Measurements from ENCODE around the gene ZAP70.

Gene ZAP70

GRCh38 chr2:97761192-97761591 lies 47.8 kb downstream of the ZAP70 start:
- Mint-ChIP-seq H3K27me3 (no peaks in the 10 kb centered on the region), H3K4me1 (peaks cover 33% of the 10 kb centered on the region), H3K27ac (peak overlapping the region; percentile 74 to 90), H3K4me3 (peak overlapping the region; percentile 68 to 69), H3K9me3 (no peaks in the 10 kb centered on the region)
- peak in 1 of 2 donors; percentile 64 for DNase-seq
- ATAC-seq = peak; percentile 87

GRCh38 chr2:97763176-97763845 lies 49.9 kb downstream of the ZAP70 start:
- peaks cover 33% of the 10 kb centered on the region for H3K4me1 Mint-ChIP-seq

GRCh38 chr2:97764559-97765263 lies 51.3 kb downstream of the ZAP70 start:
- Mint-ChIP-seq H3K4me3 (no peak overlapping the region), H3K9me3 (no peaks in the 10 kb centered on the region), H3K27ac (peak overlapping the region in 1 of 2 donors; percentile 46), H3K27me3 (no peaks in the 10 kb centered on the region), H3K4me1 (peaks cover 29% of the 10 kb centered on the region)
- no peak for DNase-seq
- ATAC-seq = no peak

More at GRCh38 chr2:97763176-97763845, 49.9 kb downstream of the ZAP70 start:
- H3K4me3 Mint-ChIP-seq = no peak overlapping the region
- peak overlapping the region; percentile 11 to 96 for H3K27ac Mint-ChIP-seq
- no peak for ATAC-seq
- DNase-seq = no peak
- H3K9me3 Mint-ChIP-seq = no peaks in the 10 kb centered on the region
- H3K27me3 Mint-ChIP-seq = no peaks in the 10 kb centered on the region

- DNase-seq (no peak), ATAC-seq (no peak)
- no peaks in the 10 kb centered on the region for H3K27me3 Mint-ChIP-seq
- H3K4me3 Mint-ChIP-seq = no peak overlapping the region
- H3K4me1 Mint-ChIP-seq = peaks cover 19% of the 10 kb centered on the region
- no peak overlapping the region for H3K27ac Mint-ChIP-seq
- no peaks in the 10 kb centered on the region for H3K9me3 Mint-ChIP-seq
Observed at GRCh38 chr2:97765933-97766332, 52.6 kb downstream of the ZAP70 start.

GRCh38 chr2:97766567-97766966 lies 53.2 kb downstream of the ZAP70 start:
- DNase-seq = no peak
- H3K9me3 Mint-ChIP-seq = no peaks in the 10 kb centered on the region
- no peaks in the 10 kb centered on the region for H3K27me3 Mint-ChIP-seq
- no peak for ATAC-seq
- no peak overlapping the region for H3K4me3 Mint-ChIP-seq
- no peak overlapping the region for H3K27ac Mint-ChIP-seq
- H3K4me1 Mint-ChIP-seq = peaks cover 17% of the 10 kb centered on the region

- no peaks in the 10 kb centered on the region for H3K27me3 Mint-ChIP-seq
Observed at GRCh38 chr2:97769308-97769707, 55.9 kb downstream of the ZAP70 start.

GRCh38 chr2:97769711-97770110 lies 56.3 kb downstream of the ZAP70 start:
- no peaks in the 10 kb centered on the region for H3K27me3 Mint-ChIP-seq
- H3K4me1 Mint-ChIP-seq = no peaks in the 10 kb centered on the region
- H3K27ac Mint-ChIP-seq = no peak overlapping the region
- no peak overlapping the region for H3K4me3 Mint-ChIP-seq
- ATAC-seq (no peak), DNase-seq (no peak)
- H3K9me3 Mint-ChIP-seq = no peaks in the 10 kb centered on the region

More at GRCh38 chr2:97769308-97769707, 55.9 kb downstream of the ZAP70 start:
- no peaks in the 10 kb centered on the region for H3K4me1 Mint-ChIP-seq
- H3K9me3 Mint-ChIP-seq = no peaks in the 10 kb centered on the region
- no peak overlapping the region for H3K4me3 Mint-ChIP-seq
- no peak overlapping the region for H3K27ac Mint-ChIP-seq
- ATAC-seq (no peak), DNase-seq (no peak)

- H3K27ac Mint-ChIP-seq = no peak overlapping the region
- no peak overlapping the region for H3K4me3 Mint-ChIP-seq
- DNase-seq (no peak), ATAC-seq (no peak)
- no peaks in the 10 kb centered on the region for H3K9me3 Mint-ChIP-seq
- H3K4me1 Mint-ChIP-seq = no peaks in the 10 kb centered on the region
- H3K27me3 Mint-ChIP-seq = no peaks in the 10 kb centered on the region
Observed at GRCh38 chr2:97770445-97770844, 57.1 kb downstream of the ZAP70 start.

- Mint-ChIP-seq H3K27ac (no peak overlapping the region), H3K9me3 (no peaks in the 10 kb centered on the region)
- DNase-seq = no peak
Observed at GRCh38 chr2:97774425-97774824, 61.0 kb downstream of the ZAP70 start.

GRCh38 chr2:97775074-97775473 lies 61.7 kb downstream of the ZAP70 start:
- DNase-seq (no peak), ATAC-seq (no peak)
- H3K27ac Mint-ChIP-seq = no peak overlapping the region
- no peaks in the 10 kb centered on the region for H3K4me1 Mint-ChIP-seq
- H3K4me3 Mint-ChIP-seq = no peak overlapping the region
- H3K9me3 Mint-ChIP-seq = no peaks in the 10 kb centered on the region
- H3K27me3 Mint-ChIP-seq = no peaks in the 10 kb centered on the region

More at GRCh38 chr2:97774425-97774824, 61.0 kb downstream of the ZAP70 start:
- no peak overlapping the region for H3K4me3 Mint-ChIP-seq
- no peak for ATAC-seq
- no peaks in the 10 kb centered on the region for H3K27me3 Mint-ChIP-seq
- H3K4me1 Mint-ChIP-seq = no peaks in the 10 kb centered on the region

GRCh38 chr2:97779141-97779540 lies 65.8 kb downstream of the ZAP70 start:
- Mint-ChIP-seq H3K27ac (peak overlapping the region in 1 of 2 donors; percentile 71), H3K27me3 (no peaks in the 10 kb centered on the region), H3K4me3 (no peak overlapping the region), H3K9me3 (no peaks in the 10 kb centered on the region), H3K4me1 (no peaks in the 10 kb centered on the region)
- DNase-seq = no peak
- ATAC-seq = no peak

GRCh38 chr2:97781981-97782380 lies 68.6 kb downstream of the ZAP70 start:
- Mint-ChIP-seq H3K27me3 (no peaks in the 10 kb centered on the region), H3K4me3 (no peak overlapping the region), H3K9me3 (no peaks in the 10 kb centered on the region), H3K4me1 (no peaks in the 10 kb centered on the region), H3K27ac (no peak overlapping the region)
- ATAC-seq (no peak), DNase-seq (no peak)

- H3K4me3 Mint-ChIP-seq = no peak overlapping the region
- H3K9me3 Mint-ChIP-seq = no peaks in the 10 kb centered on the region
- DNase-seq = no peak
- H3K27ac Mint-ChIP-seq = no peak overlapping the region
- ATAC-seq = peak; percentile 23
- H3K4me1 Mint-ChIP-seq = no peaks in the 10 kb centered on the region
- H3K27me3 Mint-ChIP-seq = no peaks in the 10 kb centered on the region
Observed at GRCh38 chr2:97784953-97785352, 71.6 kb downstream of the ZAP70 start.

GRCh38 chr2:97785818-97786217 lies 72.4 kb downstream of the ZAP70 start:
- DNase-seq = no peak

GRCh38 chr2:97788986-97789644 lies 75.7 kb downstream of the ZAP70 start:
- Mint-ChIP-seq H3K4me3 (no peak overlapping the region), H3K9me3 (no peaks in the 10 kb centered on the region), H3K27ac (no peak overlapping the region), H3K27me3 (no peaks in the 10 kb centered on the region), H3K4me1 (no peaks in the 10 kb centered on the region)
- no peak for ATAC-seq
- no peak for DNase-seq

More at GRCh38 chr2:97785818-97786217, 72.4 kb downstream of the ZAP70 start:
- Mint-ChIP-seq H3K4me3 (no peak overlapping the region), H3K4me1 (no peaks in the 10 kb centered on the region), H3K27me3 (no peaks in the 10 kb centered on the region), H3K9me3 (no peaks in the 10 kb centered on the region), H3K27ac (no peak overlapping the region)
- ATAC-seq = no peak
